AG09319 (cell line): ENCODE data around the gene RNASE8.
"Not testable (repeated sequence)": the region's sequence is repeated elsewhere in the genome, so short reads cannot be mapped to it uniquely, and the experiment has no call there.

Experiments
- DNase-seq: peaks from one replicate; pipeline ENCODE4 v3.0.0-alpha.2; 2010; ENCODE audit warnings: low read depth; ENCODE audit errors: extremely low read depth
- TF ChIP-seq, protein P1 (sequence below): IDR thresholded peaks from 2 replicates; pipeline ENCODE4 v1.5.1; 2011; ENCODE audit warnings: low read depth, mild to moderate bottlenecking, inconsistent platforms, low read length, moderate library complexity

RNASE8 gene

DNA sequence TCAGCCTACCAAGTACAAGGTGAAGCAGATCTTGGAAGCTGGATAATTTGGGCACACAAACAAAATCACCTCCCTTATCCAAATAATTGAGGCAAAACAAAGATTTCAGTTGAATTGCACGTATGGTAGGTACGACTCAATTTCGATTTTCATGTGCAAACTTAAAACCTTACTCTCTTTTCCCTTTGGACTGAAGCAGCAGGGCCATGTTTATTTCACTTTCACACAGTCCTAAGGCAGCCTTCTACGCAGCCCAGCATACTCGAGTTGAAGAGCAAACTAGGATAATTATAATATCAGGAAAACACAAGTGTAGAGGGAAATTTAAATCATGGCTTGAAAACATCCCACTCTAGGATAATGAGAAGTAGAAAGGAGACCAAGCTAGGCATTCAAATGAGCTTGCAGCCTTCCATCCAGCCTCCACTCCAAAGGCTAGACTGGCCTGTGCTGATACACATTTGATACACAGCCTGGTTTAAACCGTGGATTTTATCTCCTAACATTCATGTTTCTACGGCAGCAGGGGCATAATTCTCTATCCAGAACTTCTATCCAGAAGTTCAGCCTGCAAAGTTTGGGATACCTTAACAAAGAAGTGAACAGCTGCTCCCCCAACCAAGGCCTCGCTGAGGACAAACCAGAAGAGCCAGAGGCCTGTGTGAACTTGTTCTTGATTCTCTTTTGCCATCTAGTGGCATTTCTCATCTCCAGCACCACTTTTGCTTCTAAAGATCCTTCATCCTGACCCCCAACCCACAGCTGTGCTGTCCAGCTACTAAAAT is 17.8 kb upstream of the RNASE8 start:
- peak; percentile 32 for DNase-seq
- TF ChIP-seq, protein P1, sequence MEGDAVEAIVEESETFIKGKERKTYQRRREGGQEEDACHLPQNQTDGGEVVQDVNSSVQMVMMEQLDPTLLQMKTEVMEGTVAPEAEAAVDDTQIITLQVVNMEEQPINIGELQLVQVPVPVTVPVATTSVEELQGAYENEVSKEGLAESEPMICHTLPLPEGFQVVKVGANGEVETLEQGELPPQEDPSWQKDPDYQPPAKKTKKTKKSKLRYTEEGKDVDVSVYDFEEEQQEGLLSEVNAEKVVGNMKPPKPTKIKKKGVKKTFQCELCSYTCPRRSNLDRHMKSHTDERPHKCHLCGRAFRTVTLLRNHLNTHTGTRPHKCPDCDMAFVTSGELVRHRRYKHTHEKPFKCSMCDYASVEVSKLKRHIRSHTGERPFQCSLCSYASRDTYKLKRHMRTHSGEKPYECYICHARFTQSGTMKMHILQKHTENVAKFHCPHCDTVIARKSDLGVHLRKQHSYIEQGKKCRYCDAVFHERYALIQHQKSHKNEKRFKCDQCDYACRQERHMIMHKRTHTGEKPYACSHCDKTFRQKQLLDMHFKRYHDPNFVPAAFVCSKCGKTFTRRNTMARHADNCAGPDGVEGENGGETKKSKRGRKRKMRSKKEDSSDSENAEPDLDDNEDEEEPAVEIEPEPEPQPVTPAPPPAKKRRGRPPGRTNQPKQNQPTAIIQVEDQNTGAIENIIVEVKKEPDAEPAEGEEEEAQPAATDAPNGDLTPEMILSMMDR = peak; percentile 65

- no peak for DNase-seq
- TF ChIP-seq, protein P1 = no peak
Measured at GRCh38 chr14:21040370-21040925, 17.2 kb upstream of the RNASE8 start.

DNA sequence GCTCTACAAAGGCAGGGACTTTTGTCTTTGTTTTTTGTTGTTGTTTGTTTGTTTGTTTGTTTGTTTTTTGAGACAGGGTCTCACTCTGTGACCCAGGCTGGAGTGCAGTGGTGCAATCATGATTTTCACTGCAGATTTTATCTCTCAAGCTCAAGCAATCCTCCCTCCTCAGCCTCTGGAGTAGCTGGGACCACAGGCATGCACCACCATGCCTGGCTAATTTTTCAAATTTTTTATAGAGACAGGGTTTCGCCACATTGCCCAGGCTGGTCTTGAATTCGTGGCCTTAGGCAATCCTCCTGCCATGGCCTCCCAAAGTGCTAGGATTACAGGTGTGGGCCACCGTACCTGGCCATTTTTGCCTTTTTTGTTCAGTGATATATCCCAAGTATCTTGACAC is 16.7 kb upstream of the RNASE8 start:
- not testable (repeated sequence) for DNase-seq

GRCh38 chr14:21041676-21042433 is 15.8 kb upstream of the RNASE8 start, which contains the start of gene RNASE7:
RNASE7 (plus strand) TSS chr14:21042362; CDS start chr14:21042993, 631 bp downstream.
- TF ChIP-seq, protein P1 = no peak
- DNase-seq = no peak

GRCh38 chr14:21042918-21043317 is 14.7 kb upstream of the RNASE8 start:
- TF ChIP-seq, protein P1 = no peak

GRCh38 chr14:21043387-21043973 is 14.1 kb upstream of the RNASE8 start:
- TF ChIP-seq, protein P1 = no peak
- no peak for DNase-seq

More at GRCh38 chr14:21042918-21043317, 14.7 kb upstream of the RNASE8 start:
- DNase-seq = no peak

GRCh38 chr14:21043974-21044618 is 13.5 kb upstream of the RNASE8 start:
- TF ChIP-seq, protein P1 = no peak
- no peak for DNase-seq
